ENCODE results near the gene HAGH.

The HAGH gene

DNA sequence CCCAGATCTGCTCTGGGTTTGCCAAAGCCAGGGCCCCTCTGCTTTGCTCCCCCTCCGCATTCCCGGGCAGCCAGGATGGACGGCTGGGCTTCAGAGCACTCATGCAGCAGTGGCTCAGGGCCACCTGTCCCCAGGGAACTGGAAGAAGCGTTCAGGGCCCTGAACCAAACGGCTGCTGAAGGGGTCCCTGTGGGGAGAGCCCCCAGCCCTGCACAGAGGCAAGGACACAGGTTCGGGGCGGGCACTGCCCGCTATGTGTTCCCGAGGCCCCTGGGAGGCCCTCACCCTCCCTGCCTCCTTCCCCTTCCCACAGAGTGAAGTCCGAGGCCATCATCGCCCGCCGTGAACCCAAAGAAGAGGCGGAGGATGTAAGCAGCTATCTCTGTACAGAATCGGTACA lies 65.7 kb downstream of the HAGH start:
- no peak for DNase-seq

DNA sequence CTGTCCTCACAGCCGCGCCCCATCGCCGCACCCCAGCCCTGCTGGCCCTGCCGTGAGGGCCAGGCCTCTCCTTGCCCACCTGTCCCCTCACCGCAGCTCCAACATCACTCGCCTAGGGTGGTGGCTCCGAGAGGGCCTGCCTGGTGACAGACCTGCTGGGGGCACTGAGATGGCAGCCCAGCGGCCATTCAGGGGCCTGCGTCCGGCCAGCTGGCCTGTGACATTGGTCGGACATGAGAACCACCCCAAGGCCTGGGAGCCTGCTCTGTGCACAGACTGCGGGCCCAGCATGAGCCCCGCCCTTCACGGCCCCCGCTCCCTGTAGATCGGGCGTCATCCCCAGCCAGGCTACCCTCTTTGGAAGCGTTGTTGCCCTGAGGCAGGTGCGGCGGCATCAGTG lies 67.1 kb downstream of the HAGH start:
- no peak for DNase-seq

DNA sequence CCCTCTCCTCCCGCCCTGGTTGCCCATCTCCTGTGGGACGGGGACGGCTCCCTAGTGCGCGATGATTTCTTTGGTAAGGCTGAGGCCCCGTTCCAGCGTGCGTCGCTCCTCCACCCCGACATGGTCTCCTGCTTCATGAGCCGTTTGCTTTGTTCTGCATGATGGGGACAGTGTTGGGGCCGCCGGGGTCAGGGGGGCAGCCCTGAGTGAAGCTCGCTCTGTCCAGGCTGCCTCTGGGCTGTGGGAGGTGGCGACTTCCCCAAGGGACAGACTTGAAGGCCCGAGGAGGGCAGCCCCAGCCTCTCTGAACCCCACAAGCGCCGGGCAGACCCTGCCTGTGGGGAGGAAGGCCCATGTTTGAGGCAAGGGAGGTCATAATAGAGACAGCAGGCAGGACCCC lies 67.7 kb downstream of the HAGH start:
- no peak for DNase-seq

DNA sequence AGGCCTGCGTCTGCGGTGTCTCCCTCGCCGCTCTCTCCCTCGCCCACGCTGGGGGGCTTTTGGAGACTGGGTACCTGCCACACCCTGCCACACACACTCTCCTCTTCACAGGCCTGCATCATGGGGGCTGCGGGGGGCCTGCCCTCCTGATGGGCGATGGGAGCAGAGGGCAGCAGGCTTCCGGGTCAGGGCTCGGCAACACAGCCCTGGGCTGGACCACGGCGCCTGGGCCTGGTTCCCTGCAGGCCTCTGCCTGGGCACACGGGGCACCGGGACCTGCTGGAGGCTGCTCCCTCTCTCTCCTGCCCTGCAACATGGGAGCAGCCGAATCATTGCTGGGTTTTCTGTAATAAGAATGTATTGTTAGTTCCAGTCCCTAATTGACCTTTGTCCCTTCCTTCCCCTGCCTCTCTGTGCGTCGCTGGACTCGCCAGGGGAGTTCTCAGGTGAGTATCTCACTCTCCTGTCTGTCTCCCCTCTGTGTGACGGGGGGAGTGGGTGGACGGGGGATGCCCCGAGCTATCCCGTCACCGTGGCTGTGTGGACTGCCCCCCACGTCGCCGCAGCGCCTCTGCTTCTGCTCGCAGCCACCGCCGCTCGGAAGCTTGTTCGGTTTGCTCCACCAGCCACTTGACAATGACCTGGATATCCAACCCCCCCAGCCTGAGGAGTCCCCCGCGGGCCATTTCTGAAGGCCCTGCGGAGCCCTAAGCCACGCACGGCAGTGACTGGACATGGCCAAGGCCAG lies 68.7 kb downstream of the HAGH start:
- DNase-seq = no peak
